NB4 (cell line): Measurements from ENCODE around the gene ATP13A4.

Source experiments
- DNase-seq: peaks from one replicate; pipeline ENCODE4 v3.0.0; 2010; ENCODE audit warnings: low read depth
- H3K4me3 ChIP-seq: one replicate; pipeline ENCODE4 v1.5.1; 2011; ENCODE audit warnings: mild to moderate bottlenecking, low read depth, low read length, moderate library complexity
- CTCF ChIP-seq: IDR thresholded peaks from one replicate; pipeline ENCODE4 v1.5.1; 2012; ENCODE audit warnings: low read depth, low read length
- MAX ChIP-seq: IDR thresholded peaks from 2 replicates; pipeline ENCODE4 v1.6.1; 2011; ENCODE audit warnings: low read depth, low read length
- MYC ChIP-seq: IDR thresholded peaks from 2 replicates; pipeline ENCODE4 v1.6.1; 2011; ENCODE audit warnings: low read depth, low read length
- POLR2A ChIP-seq: IDR thresholded peaks from 2 replicates; pipeline ENCODE4 v1.6.1; 2011; ENCODE audit warnings: mild to moderate bottlenecking; ENCODE audit not compliant: insufficient read length; ENCODE audit errors: extremely low read depth

The ATP13A4 gene

GRCh38 chr3:193407112-193407511 lies 147.6 kb downstream of the ATP13A4 start:
- H3K4me3 ChIP-seq = no peak overlapping the region
- TF ChIP-seq MAX (no peak), POLR2A (no peak), CTCF (no peak), MYC (no peak)
- DNase-seq = no peak

GRCh38 chr3:193403307-193403706 lies 151.4 kb downstream of the ATP13A4 start:
- no peak for TF ChIP-seq CTCF
- no peak for TF ChIP-seq POLR2A
- TF ChIP-seq MYC = no peak
- DNase-seq = no peak
- no peak overlapping the region for H3K4me3 ChIP-seq

GRCh38 chr3:193400304-193400703 lies 154.4 kb downstream of the ATP13A4 start:
- no peak overlapping the region for H3K4me3 ChIP-seq
- no peak for DNase-seq
- TF ChIP-seq POLR2A = no peak

GRCh38 chr3:193396451-193397244 lies 158.0 kb downstream of the ATP13A4 start:
- no peak for DNase-seq
- no peak overlapping the region for H3K4me3 ChIP-seq
- TF ChIP-seq MAX (no peak), MYC (no peak), CTCF (no peak), POLR2A (no peak)

- no peak for TF ChIP-seq MYC
- TF ChIP-seq MAX = no peak
- TF ChIP-seq POLR2A = no peak
- TF ChIP-seq CTCF = no peak
- no peak for DNase-seq
- H3K4me3 ChIP-seq = no peak overlapping the region
Observed at GRCh38 chr3:193391902-193392301, 162.8 kb downstream of the ATP13A4 start.

GRCh38 chr3:193389335-193389734 lies 165.4 kb downstream of the ATP13A4 start:
- TF ChIP-seq MAX (no peak), MYC (no peak), CTCF (no peak), POLR2A (no peak)
- no peak for DNase-seq
- H3K4me3 ChIP-seq = no peak overlapping the region
